ENCODE data around the gene NOL11.

Gene NOL11

GRCh38 chr17:67770539-67770938, 52.8 kb downstream of the NOL11 start:
- Histone ChIP-seq H3K4me1 (ENCODE audit: control extremely low read depth in 1 of 4, control insufficient read depth in 4 of 4, insufficient read depth in 4 of 4, low read length in 3 of 4) (peaks cover 0 to 8% (median 4%) of the 10 kb centered on the region in 4 experiments), H3K36me3 (ENCODE audit: control insufficient read depth in 4 of 4, insufficient read depth in 4 of 4, low read length in 3 of 4) (no peaks in the 10 kb centered on the region), H3K27ac (ENCODE audit: insufficient read depth in 1 of 2, low read depth in 1 of 2, low read length in 2 of 2, poor library complexity in 1 of 2, severe bottlenecking in 2 of 2) (no peak overlapping the region), H3K27me3 (replicated peaks in 2 of 5; ENCODE audit: control insufficient read depth in 4 of 5, insufficient read depth in 5 of 5, low read length in 4 of 5) (no peaks in the 10 kb centered on the region), H3K9me3 (ENCODE audit: control extremely low read depth in 1 of 5, control insufficient read depth in 4 of 5, insufficient read depth in 2 of 5, low read depth in 1 of 5, low read length in 4 of 5) (no peaks in the 10 kb centered on the region), H3K4me3 (ENCODE audit: control insufficient read depth in 1 of 7, extremely low read depth in 1 of 7, insufficient read depth in 4 of 7, low read depth in 2 of 7, low read length in 6 of 7) (no peak overlapping the region)
- DNase-seq = no peak
- CTCF ChIA-PET = interaction anchor here (1.3 kb wide), 1 partner anchor 10 kb away, joined by 3 read pairs; no protein-coding TSS in a partner anchor
- POLR2A ChIA-PET = no interaction called here
- WGBS (ENCODE audit: insufficient coverage) = no CpG with 5 or more reads among the region's 3 CpGs

DNA sequence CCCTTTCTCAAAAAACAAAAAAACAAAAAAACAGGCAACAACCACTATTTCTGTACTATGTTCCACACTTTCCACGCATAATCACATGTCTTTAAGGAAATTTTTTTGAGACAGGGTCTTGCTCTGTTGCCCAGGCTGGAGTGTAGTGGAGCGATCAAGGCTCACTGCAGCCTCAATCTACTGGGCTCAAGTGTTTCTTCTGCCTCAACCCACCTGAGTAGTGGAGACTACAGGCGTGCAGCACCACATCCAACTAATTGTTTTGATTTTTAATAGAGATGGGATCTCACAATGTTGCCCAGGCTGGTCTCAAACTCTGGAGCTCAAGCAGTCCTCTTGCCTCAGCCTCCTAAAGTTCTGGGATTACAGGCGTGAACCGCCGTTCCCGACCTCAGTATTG, 54.9 kb downstream of the NOL11 start:
- Histone ChIP-seq H3K4me1 (ENCODE audit: control extremely low read depth in 1 of 4, control insufficient read depth in 4 of 4, insufficient read depth in 4 of 4, low read length in 3 of 4) (peaks cover 0 to 8% (median 4%) of the 10 kb centered on the region in 4 experiments), H3K27me3 (replicated peaks in 2 of 5; ENCODE audit: control insufficient read depth in 4 of 5, insufficient read depth in 5 of 5, low read length in 4 of 5) (no peaks in the 10 kb centered on the region), H3K27ac (ENCODE audit: insufficient read depth in 1 of 2, low read depth in 1 of 2, low read length in 2 of 2, poor library complexity in 1 of 2, severe bottlenecking in 2 of 2) (no peak overlapping the region), H3K36me3 (ENCODE audit: control insufficient read depth in 4 of 4, insufficient read depth in 4 of 4, low read length in 3 of 4) (no peaks in the 10 kb centered on the region), H3K4me3 (ENCODE audit: control insufficient read depth in 1 of 7, extremely low read depth in 1 of 7, insufficient read depth in 4 of 7, low read depth in 2 of 7, low read length in 6 of 7) (no peak overlapping the region), H3K9me3 (ENCODE audit: control extremely low read depth in 1 of 5, control insufficient read depth in 4 of 5, insufficient read depth in 2 of 5, low read depth in 1 of 5, low read length in 4 of 5) (no peaks in the 10 kb centered on the region)
- ChIA-PET POLR2A (interaction anchor here (0.6 kb wide), 1 partner anchor 158 kb away, joined by 3 read pairs; no protein-coding TSS in a partner anchor), CTCF (interaction anchor here (0.9 kb wide), 1 partner anchor 142 kb away, joined by 3 read pairs; no protein-coding TSS in a partner anchor)
- no peak for DNase-seq
- WGBS (ENCODE audit: insufficient coverage) = 90% methylated on average over 6 of the region's 7 CpGs

DNA sequence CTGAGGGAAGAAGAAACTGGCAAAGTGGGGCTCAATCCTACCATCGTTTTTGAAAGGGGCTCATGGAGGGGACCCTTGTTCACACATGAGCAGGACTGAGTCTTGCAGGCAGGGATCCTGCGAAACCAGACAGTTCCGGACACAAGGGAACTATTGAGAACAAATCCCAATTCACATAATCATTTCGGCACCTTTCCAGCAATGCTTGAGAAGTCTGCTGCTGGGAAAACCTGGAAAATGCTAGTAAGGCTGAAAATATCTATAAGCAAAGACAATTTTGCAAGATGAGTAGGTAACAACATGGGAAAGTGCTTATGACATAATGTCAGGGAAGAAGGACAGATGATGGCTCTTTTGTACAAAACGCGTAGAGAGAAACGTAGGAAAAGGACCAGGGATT, 55.5 kb downstream of the NOL11 start:
- no peak for DNase-seq
- 100% methylated on average over 3 of the region's 7 CpGs for WGBS (ENCODE audit: insufficient coverage)
- Histone ChIP-seq H3K4me1 (ENCODE audit: control extremely low read depth in 1 of 4, control insufficient read depth in 4 of 4, insufficient read depth in 4 of 4, low read length in 3 of 4) (peaks cover 0 to 8% (median 4%) of the 10 kb centered on the region in 4 experiments), H3K27ac (ENCODE audit: insufficient read depth in 1 of 2, low read depth in 1 of 2, low read length in 2 of 2, poor library complexity in 1 of 2, severe bottlenecking in 2 of 2) (no peak overlapping the region), H3K36me3 (ENCODE audit: control insufficient read depth in 4 of 4, insufficient read depth in 4 of 4, low read length in 3 of 4) (no peaks in the 10 kb centered on the region), H3K4me3 (ENCODE audit: control insufficient read depth in 1 of 7, extremely low read depth in 1 of 7, insufficient read depth in 4 of 7, low read depth in 2 of 7, low read length in 6 of 7) (no peak overlapping the region), H3K9me3 (ENCODE audit: control extremely low read depth in 1 of 5, control insufficient read depth in 4 of 5, insufficient read depth in 2 of 5, low read depth in 1 of 5, low read length in 4 of 5) (no peaks in the 10 kb centered on the region), H3K27me3 (replicated peaks in 2 of 5; ENCODE audit: control insufficient read depth in 4 of 5, insufficient read depth in 5 of 5, low read length in 4 of 5) (no peaks in the 10 kb centered on the region)
- ChIA-PET CTCF (no interaction called here), POLR2A (interaction anchor here (0.6 to 1.4 kb wide), 2 partner anchors 11 to 157 kb away, joined by 3 read pairs; no protein-coding TSS in a partner anchor)

DNA sequence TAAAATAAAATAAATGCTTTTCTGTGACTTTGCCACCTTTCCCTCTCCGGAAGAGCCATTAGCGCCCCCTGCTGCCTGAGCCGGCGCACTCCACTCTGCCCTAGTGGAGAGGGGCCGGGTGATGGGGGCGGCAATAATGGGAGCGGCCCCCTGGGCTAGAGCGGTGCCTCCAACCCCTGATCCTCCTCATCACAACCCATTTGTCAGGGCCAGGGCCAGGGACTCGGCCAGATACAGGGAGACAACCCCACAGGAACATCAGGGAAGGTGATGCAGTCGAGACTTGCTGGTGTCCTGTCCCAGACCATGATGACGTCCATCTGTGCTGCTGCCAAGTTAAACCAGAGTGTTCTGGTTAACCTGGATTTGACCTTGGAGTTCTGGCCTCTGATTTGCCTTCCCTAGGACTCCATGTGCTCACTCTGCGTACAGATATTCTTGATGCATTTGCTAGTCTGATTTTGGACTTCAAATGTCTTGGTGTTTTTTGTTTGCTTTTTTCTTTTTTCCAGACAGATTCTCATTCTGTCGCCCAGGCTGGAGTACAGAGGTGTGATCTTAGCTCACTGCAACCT, 61.4 kb downstream of the NOL11 start:
- ChIA-PET POLR2A (no interaction called here), CTCF (interaction anchor here (0.9 to 1.4 kb wide), 3 partner anchors 28 to 62 kb away, joined by 3 to 5 read pairs (median 5); partner anchors contain the start of gene NOL11)
- Histone ChIP-seq H3K4me3 (ENCODE audit: control insufficient read depth in 1 of 7, extremely low read depth in 1 of 7, insufficient read depth in 4 of 7, low read depth in 2 of 7, low read length in 6 of 7) (no peak overlapping the region), H3K27me3 (replicated peaks in 2 of 5; ENCODE audit: control insufficient read depth in 4 of 5, insufficient read depth in 5 of 5, low read length in 4 of 5) (no peaks in the 10 kb centered on the region), H3K4me1 (ENCODE audit: control extremely low read depth in 1 of 4, control insufficient read depth in 4 of 4, insufficient read depth in 4 of 4, low read length in 3 of 4) (peaks cover 4 to 16% (median 10%) of the 10 kb centered on the region in 4 experiments), H3K27ac (ENCODE audit: insufficient read depth in 1 of 2, low read depth in 1 of 2, low read length in 2 of 2, poor library complexity in 1 of 2, severe bottlenecking in 2 of 2) (no peak overlapping the region), H3K36me3 (ENCODE audit: control insufficient read depth in 4 of 4, insufficient read depth in 4 of 4, low read length in 3 of 4) (no peaks in the 10 kb centered on the region), H3K9me3 (ENCODE audit: control extremely low read depth in 1 of 5, control insufficient read depth in 4 of 5, insufficient read depth in 2 of 5, low read depth in 1 of 5, low read length in 4 of 5) (no peaks in the 10 kb centered on the region)
- 73% methylated on average over 10 of the region's 13 CpGs for WGBS (ENCODE audit: insufficient coverage)
- peak; percentile 39 to 66 (median 66) for DNase-seq

GRCh38 chr17:67784364-67785121, 66.8 kb downstream of the NOL11 start:
- WGBS (ENCODE audit: insufficient coverage) = 3% methylated on average over 4 of the region's 10 CpGs
- Histone ChIP-seq H3K4me3 (ENCODE audit: control insufficient read depth in 1 of 7, extremely low read depth in 1 of 7, insufficient read depth in 4 of 7, low read depth in 2 of 7, low read length in 6 of 7) (peak overlapping the region in 3 of 7 experiments; percentile 33 to 63 (median 49)), H3K4me1 (ENCODE audit: control extremely low read depth in 1 of 4, control insufficient read depth in 4 of 4, insufficient read depth in 4 of 4, low read length in 3 of 4) (peaks cover 5 to 32% (median 25%) of the 10 kb centered on the region in 4 experiments), H3K27me3 (replicated peaks in 2 of 5; ENCODE audit: control insufficient read depth in 4 of 5, insufficient read depth in 5 of 5, low read length in 4 of 5) (no peaks in the 10 kb centered on the region), H3K27ac (ENCODE audit: insufficient read depth in 1 of 2, low read depth in 1 of 2, low read length in 2 of 2, poor library complexity in 1 of 2, severe bottlenecking in 2 of 2) (peak overlapping the region; percentile 74 to 88), H3K9me3 (ENCODE audit: control extremely low read depth in 1 of 5, control insufficient read depth in 4 of 5, insufficient read depth in 2 of 5, low read depth in 1 of 5, low read length in 4 of 5) (no peaks in the 10 kb centered on the region), H3K36me3 (ENCODE audit: control insufficient read depth in 4 of 4, insufficient read depth in 4 of 4, low read length in 3 of 4) (no peaks in the 10 kb centered on the region)
- ChIA-PET POLR2A (interaction anchor here (1.6 kb wide), 1 partner anchor 11 kb away, joined by 3 read pairs; no protein-coding TSS in a partner anchor), CTCF (interaction anchor here (0.6 to 1.1 kb wide), 2 partner anchors 19 to 25 kb away, joined by 3 read pairs; no protein-coding TSS in a partner anchor)
- peak; percentile 96 to 100 (median 98) for DNase-seq

- Histone ChIP-seq H3K4me1 (ENCODE audit: control extremely low read depth in 1 of 4, control insufficient read depth in 4 of 4, insufficient read depth in 4 of 4, low read length in 3 of 4) (peaks cover 5 to 32% (median 25%) of the 10 kb centered on the region in 4 experiments), H3K27ac (ENCODE audit: insufficient read depth in 1 of 2, low read depth in 1 of 2, low read length in 2 of 2, poor library complexity in 1 of 2, severe bottlenecking in 2 of 2) (peak overlapping the region; percentile 74 to 88), H3K4me3 (ENCODE audit: control insufficient read depth in 1 of 7, extremely low read depth in 1 of 7, insufficient read depth in 4 of 7, low read depth in 2 of 7, low read length in 6 of 7) (peak overlapping the region in 1 of 7 experiments; percentile 63), H3K36me3 (ENCODE audit: control insufficient read depth in 4 of 4, insufficient read depth in 4 of 4, low read length in 3 of 4) (no peaks in the 10 kb centered on the region), H3K9me3 (ENCODE audit: control extremely low read depth in 1 of 5, control insufficient read depth in 4 of 5, insufficient read depth in 2 of 5, low read depth in 1 of 5, low read length in 4 of 5) (no peaks in the 10 kb centered on the region), H3K27me3 (replicated peaks in 2 of 5; ENCODE audit: control insufficient read depth in 4 of 5, insufficient read depth in 5 of 5, low read length in 4 of 5) (no peaks in the 10 kb centered on the region)
- POLR2A ChIA-PET = no interaction called here
- 93% methylated on average over 2 of the region's 3 CpGs for WGBS (ENCODE audit: insufficient coverage)
- no peak for DNase-seq
- CTCF ChIA-PET = interaction anchor here (0.6 to 1.1 kb wide), 2 partner anchors 18 to 24 kb away, joined by 3 read pairs; no protein-coding TSS in a partner anchor
Observed at GRCh38 chr17:67785122-67785477, 67.4 kb downstream of the NOL11 start.

Measured in common myeloid progenitor, CD34-positive (primary cell).